HG03066 (cell line): ENCODE data around the gene EXD3.
"Not testable (repeated sequence)": the region's sequence is repeated elsewhere in the genome, so short reads cannot be mapped to it uniquely, and the experiment has no call there.

ENCODE experiments used
- ATAC-seq: cut with Tn5 transposase; IDR thresholded peaks from one replicate; pipeline ENCODE4 v1.9.1; 2021; ENCODE audit warnings: low read depth; ENCODE audit not compliant: unreplicated experiment

Gene EXD3

DNA sequence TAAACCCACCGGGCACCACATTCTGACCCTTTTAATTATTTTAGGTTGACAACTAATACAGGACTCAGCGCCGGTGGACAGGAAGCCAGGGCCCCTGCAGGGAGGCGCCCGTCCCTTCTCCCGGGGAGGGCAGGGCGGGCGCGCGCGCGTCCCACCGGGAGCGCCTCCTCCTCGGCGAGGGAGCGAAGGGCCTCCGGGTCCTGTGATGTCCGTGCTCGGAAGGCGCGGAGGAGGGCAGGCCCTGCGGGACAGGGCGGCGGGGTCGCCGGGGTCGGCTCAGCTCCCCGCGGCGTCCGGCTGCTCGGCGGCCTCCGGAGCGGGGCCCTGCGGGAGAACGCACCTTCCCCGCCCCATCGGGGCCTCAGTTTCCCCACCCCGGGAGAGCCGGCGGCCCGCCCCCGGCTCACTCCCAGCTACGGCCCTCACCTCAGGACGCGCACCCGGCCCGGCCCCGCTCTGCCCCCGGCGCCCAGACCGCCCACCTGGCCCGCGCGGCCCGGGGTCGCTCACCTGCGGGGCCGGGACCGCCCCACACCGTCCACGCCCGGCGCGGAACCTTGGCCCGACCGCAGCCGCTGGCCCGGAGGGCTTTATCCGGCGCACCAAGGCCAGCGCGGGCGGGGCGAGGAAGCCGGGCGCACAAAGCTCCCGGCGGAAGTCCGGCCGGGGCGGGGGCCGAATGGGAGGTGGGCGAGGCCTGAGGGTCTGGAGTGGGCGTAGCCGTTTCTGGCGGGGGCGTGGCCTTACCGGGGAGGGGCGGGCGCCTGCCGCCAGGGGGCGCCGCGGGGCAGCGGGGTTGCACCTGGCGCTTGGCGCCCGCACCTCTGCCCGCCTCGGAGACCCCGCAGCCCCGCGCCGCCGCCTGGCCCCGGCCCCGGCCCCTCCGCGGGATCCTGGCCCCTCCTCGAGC lies at the start of gene EXD3, which contains the start of gene NOXA1:
TSS of gene EXD3 (minus strand) at position 559 of the 910 bp plus-strand sequence. CDS start 27,805 bp downstream, outside the sequence.
TSS of gene NOXA1 (plus strand) at position 790 of the 910 bp plus-strand sequence. CDS start 137 bp downstream, outside the sequence.
- ATAC-seq, result peak; percentile 78

DNA sequence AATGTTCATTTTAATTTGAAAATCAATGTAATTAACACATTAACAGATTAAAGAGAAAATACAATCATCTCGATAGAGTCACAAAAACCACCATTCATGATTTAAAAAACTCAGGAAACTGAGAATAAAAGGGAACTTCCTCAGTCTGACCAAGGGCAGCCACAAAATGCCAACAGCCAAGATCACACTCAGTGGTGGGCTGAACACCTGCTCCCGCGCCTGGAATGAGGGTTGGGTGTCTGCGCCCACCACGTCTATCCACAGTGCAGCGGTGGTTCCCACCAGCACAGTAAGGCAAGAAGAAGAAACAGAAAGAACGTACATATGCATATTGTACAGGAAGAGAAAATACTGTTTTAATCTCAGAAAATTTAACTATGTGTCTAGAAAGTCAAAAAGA lies 47.8 kb upstream of the EXD3 start:
- no peak for ATAC-seq

DNA sequence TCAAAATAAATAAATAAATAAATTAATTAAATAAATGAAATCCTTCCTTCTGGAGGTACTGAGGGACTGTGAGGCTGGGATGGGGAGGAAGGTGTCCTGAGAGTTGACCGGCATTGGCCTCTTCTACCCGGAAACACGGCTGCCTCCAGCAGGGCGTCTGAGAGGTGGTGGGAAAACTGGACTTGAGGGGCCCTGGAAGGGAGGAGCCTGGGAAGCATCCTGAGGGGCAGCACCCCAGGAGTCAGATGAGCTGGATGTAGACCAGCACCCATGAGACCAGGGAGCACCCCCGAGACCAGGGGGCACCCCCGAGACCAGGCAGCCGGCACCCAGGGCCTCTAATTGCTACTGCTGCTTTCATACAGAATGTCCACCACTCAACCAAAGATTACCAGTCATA lies 44.9 kb upstream of the EXD3 start:
- no peak for ATAC-seq

GRCh38 chr9:137467161-137467581 lies 44.2 kb upstream of the EXD3 start:
- no peak for ATAC-seq

- ATAC-seq, result not testable (repeated sequence)
These were observed 43.6 kb upstream of the EXD3 start for GRCh38 chr9:137466389-137467085.

DNA sequence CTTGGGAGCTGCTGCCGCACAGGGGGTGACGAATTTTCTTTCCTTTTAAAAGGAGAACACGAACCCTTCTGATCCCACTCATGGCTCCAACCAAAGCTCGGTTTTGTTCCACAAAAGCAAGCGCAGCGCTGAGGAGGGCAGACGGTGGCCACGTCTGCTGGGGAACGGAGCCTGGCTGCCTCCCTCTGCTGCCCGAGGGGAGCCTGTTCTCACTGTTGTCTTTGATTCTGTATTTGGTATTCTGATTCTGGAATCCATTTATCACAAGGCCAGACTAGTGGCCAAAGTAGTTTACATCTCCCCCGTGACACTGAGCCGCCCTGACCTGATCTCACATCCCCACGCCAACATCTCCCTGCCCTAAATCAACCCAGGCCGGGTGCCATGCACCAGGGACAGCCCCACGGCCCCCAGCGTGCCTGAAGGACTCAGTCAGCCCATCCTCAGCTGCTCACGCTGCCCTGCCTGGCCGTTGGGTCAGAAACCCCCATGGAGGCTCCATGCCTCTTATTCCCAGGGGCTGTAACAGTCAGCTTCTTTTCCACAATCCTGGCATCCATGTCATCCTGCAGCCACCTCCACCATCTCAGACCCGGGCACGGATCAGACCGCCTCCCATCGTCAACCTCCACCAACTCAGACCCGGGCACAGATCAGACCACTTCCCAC lies 42.9 kb upstream of the EXD3 start:
- ATAC-seq, result no peak

DNA sequence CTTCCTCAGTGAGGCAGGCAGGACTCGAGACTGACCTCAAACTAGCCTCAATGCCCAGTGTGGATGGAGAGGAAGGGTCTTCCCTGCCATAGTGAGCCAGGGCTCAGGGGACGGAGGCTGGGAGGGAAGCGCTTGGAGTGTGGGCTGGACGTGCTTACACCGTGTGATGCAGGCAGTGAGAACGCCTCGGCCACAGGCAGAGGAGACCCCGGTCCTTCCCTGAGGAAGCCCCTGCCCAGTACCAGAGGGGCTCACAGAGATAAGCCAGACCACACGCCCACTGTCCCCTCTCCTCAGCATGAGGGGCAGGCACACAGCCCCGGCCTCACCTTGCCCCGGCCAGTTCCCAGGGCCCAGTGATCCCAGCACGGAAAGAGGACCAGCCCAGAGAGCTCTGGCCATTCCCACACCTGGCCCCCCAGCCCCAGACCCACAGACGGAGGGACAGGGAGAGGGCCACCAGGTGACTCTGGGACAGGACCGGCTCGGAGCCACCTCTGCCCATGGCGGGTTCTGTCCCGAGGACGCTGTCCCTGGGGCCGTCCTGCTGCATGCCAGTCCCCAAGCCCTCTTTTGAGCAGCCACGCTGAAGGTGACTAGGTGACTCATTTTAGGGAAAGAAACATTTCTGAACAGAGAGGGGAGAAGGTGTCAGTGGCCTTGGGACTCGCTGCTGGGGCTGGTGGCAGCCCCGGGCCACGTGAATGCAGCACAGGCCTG lies 42.2 kb upstream of the EXD3 start:
- no peak for ATAC-seq

DNA sequence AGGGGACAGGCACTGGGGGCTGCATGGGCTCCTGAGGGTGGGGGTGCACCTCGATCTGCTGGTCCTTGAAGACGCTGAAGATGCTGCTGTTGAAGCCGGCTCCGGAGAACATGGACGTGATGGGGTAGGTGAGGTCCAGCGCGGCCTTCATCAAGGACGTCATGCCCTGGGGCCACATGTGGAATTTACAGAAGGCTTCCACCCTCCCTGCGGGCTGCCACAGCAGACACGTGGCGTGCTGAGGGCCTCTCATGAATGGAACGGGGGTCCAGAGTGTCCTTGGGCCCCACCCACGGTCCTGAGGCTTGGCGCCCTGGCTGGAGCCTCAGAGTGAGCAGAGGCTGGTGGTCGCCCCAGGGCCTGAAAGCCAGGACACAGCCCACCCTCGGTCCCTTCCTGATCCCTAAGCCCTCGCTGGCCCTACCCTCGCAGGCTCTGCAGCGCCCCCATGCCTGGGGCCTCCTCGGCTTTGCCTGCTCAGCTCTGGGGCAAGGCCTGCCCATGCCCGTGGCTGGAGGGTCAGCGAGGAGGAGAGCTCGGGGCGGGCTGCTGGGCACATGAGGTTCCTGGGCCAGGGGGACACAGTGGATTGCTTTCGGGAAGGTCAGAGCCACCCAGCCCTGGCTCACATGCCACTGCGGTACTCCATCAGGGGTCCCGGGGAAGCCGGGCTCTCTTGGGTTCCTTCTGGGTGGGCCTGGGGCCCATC lies 41.5 kb upstream of the EXD3 start:
- ATAC-seq, result no peak

DNA sequence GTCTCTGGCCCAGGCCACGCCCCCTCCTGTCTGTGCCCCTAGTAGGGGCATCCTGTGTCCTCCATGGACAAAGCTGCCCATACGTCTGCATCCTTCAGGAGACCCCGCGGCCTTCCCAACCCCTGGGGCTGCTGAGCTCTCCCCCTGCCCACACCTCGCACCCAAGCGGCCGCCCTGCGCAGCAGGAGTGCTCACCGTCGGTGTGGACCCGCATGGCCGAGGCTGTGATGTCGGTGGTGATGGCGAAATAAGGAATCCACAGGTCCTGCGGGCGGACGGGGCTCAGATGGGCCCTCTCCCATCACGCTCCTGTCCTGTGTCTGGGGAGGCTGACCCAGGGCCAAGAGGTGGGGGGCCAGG lies 40.9 kb upstream of the EXD3 start:
- ATAC-seq, result no peak

GRCh38 chr9:137462986-137463930 lies 40.3 kb upstream of the EXD3 start:
- no peak for ATAC-seq

DNA sequence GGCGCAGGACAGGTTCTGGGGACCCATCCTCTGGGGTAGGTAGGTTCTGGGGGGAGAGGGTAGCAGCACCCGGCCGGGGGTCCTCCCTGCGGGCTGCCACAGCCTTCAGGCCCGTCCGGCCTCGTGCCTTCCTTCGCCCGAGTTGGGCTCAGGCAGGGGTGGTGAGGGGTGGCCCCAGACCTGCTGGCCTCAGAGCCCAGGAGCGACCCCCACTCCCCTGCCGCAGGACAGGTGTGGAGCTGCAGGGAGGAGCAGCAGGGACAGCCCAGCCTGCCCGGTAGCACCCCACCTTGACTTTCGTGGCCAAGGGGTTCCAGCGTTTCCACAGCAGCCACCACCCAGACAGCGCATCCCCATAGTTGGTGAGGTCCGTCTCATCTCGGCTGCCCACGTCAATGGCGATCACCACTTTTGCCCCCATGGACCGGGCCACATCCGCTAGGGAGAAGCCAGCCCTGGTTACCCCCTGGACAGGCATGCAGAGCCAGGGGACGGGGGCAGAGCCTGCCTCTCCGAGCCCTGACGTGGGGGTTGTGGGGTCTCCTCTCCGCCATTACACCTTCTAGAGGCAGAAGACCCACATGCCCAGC lies 39.5 kb upstream of the EXD3 start:
- ATAC-seq, result no peak

DNA sequence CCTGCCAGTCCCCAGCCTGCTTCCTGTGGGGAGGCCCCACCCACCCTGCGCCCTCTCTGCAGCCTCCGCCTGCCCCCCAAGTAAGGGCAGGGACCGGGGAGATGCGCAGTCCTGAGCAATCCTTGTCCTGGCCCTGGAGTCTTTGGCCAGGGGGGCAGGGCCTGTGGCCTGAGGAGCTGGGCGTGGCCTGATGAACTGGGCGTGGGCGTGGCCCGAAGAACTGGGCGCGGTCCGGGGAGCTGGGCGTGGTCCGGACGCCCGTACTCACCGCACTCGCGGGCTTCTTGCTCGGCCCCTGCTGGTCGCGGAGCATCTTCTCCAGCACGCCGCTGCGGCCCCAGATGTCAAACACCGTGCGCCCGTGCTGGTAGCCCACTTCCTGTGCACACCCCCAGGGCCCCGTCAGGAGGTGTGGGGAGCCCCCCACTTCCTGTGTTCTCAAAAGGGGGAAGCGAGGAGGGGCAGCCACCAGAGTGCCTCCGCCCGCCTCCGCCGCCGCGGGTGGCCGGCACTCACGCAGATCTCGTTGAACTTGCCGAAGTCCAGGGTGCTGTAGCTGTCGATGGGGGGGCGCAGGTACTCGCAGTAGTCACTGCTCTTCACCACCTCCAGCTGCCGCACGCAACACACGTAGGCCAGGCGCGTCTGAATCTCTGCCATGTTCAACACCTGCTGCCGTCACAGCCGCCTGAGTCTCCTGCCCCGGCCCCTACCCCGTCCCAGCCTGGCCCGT lies 38.9 kb upstream of the EXD3 start:
- ATAC-seq, result peak; percentile 46

DNA sequence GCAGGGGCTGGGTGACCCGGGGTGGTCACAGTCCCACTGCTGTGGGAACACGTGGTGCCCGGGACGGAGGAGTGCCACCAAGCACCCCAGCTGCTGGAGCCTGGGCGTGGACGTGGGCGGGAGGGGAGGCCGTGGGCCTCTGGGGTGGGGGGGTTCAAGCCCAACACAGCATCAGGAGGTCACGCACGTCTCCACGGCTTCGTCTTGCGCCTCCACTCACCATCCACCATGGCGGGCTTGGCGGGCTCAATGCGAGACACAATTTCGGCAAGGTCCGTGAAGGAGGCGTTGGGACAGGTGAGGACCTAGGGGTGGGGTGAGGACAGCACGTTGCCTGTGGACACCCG lies 38.3 kb upstream of the EXD3 start:
- ATAC-seq, result no peak

DNA sequence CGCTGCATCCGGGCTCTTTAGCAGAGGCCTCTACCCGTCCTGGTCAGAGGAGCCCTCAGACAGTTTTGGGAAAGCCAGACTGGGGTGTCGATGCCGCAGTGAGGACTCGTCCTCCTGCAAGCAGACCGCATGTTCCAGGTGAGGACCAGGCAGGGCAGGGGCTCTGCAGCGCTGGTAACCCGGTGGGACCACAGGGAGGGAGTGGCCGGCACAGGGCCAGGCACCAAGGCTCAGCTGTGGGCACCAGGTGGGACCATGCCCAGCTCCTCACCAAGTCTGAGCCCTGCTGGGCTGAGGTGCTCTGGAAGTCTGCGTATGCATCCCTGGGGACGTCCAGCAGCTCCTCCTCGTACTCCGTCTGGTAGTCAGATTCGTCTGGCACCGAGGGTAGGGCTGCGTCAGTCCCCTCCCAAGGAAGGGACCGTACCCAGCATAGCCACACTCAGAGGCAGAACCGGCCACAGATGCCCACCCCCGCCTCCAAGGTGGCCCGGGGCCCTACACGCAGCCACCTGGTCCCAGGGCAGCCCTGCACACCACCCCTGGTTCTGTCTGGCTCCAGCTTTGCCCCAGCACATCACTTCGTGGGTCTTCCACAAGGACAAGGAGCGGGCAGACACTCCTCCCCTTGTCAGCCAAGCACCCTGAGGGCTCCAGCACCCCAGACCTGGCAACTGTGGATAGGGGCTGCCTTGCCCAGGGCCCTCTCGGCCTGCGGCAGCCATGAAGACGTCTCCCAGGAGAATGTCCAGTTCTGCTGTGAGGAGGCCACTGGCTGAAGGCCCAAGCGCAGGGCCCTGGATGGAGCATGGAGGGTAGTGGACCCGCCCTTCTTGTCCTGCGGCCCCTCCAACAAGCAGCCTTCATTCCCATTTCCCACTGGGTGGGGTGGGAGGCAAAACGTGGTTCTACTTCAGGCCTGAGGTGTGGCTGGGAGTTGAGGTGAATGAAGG lies 37.7 kb upstream of the EXD3 start:
- no peak for ATAC-seq

DNA sequence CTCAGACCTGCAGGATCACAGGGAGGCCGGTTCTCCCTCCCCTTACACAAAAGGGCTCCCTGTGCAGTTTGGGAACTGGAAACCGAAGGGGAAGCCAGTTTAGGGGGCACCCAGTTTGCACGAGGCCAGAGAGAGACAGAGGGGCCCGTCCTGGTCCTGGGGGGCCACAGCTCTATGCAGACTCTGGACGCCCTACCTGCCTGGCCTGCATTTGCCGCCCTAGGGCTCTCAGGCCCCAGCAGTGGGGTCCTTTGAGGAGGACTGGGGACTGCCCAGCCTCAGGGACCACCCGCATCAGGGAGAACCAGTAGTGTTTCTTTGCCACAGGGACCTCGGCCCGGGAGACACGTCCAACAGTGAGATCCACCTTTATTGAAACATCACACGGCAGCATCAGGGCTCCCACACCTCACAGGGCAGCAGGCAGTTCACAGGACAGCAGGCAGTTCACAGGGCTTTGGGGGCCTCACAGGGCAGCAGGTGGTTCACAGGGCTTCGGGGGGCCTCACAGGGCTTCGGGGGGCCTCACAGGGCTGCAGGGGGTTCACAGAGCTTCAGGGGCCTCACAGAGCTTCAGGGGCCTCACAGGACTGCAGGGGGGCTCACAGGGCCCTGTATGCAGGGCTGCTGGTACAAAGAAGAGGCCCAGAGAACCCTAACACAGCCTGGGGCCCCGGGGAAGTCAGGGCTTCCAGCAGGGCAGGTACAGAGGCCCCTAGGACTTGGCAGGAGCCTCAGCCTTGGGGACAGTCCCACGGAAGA lies 36.8 kb upstream of the EXD3 start:
- no peak for ATAC-seq

- ATAC-seq, result peak; percentile 58
These were observed 36.2 kb upstream of the EXD3 start, which contains the start of gene NSMF for GRCh38 chr9:137459152-137459600. Gene NSMF (minus strand): TSS chr9:137459334. CDS start chr9:137459102, 232 bp downstream.
